ENCODE measurements around the gene ABCA5.

DNA sequence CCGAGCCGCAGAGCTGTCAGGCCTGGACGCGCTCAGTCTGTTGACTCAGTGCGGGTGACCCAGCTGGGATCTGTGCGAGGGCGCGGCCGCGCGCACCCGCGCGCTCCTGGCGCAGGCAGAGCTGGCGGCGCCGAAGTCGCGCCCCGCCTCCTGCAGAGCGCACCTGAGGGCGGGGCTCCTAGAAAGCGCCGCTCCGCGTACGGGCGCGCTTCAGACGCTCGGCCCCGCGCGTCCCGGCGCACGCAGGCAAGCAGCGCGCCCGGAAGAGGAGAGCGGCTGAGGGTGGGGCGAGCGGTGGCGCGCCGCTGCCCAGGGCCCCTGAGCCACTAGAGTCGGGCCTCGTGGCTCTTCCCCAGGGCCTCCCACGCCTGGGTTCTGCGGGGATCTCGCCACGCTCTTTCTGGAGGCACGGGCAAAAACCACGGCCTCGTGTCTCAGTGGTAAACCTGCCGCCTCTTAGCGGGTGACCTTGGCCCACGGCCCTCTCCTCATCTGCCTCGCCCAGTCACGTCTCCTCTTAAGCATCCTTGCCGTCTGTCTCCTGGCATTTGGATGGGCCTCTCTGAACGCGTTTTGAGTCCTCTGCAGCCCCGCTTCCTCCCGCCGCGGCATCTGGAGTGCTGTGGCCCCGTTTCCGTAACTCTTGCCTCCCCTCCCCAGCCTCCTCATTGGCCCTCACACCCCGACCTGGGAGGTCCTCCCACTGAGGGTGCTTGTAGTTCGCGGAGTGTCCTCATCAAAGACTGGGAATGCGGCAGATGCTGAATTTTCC is at the start of gene ABCA5:
- TF ChIP-seq, protein P1, sequence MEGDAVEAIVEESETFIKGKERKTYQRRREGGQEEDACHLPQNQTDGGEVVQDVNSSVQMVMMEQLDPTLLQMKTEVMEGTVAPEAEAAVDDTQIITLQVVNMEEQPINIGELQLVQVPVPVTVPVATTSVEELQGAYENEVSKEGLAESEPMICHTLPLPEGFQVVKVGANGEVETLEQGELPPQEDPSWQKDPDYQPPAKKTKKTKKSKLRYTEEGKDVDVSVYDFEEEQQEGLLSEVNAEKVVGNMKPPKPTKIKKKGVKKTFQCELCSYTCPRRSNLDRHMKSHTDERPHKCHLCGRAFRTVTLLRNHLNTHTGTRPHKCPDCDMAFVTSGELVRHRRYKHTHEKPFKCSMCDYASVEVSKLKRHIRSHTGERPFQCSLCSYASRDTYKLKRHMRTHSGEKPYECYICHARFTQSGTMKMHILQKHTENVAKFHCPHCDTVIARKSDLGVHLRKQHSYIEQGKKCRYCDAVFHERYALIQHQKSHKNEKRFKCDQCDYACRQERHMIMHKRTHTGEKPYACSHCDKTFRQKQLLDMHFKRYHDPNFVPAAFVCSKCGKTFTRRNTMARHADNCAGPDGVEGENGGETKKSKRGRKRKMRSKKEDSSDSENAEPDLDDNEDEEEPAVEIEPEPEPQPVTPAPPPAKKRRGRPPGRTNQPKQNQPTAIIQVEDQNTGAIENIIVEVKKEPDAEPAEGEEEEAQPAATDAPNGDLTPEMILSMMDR (IDR thresholded peaks at IDR 0.05 in 4 of 5, conservative IDR thresholded peaks at IDR 0.05 in 1 of 5), result peak in 2 of 5 experiments; percentile 3
- peak; percentile 97 to 99 for TF ChIP-seq POLR2A (IDR thresholded peaks at IDR 0.05)

Measured in gastrocnemius medialis (tissue), 4 donors.